HG02943 (cell line): ENCODE results near the gene METTL16.

Source experiments
- ATAC-seq: cut with Tn5 transposase; IDR thresholded peaks from one replicate; pipeline ENCODE4 v1.9.1; 2021; ENCODE audit warnings: mild to moderate bottlenecking, low read depth, moderate library complexity; ENCODE audit not compliant: unreplicated experiment

Gene METTL16

GRCh38 chr17:2419486-2419885, 92.2 kb downstream of the METTL16 start:
- ATAC-seq: no peak

- ATAC-seq: no peak
These were observed 93.1 kb downstream of the METTL16 start for GRCh38 chr17:2418572-2418971.

DNA sequence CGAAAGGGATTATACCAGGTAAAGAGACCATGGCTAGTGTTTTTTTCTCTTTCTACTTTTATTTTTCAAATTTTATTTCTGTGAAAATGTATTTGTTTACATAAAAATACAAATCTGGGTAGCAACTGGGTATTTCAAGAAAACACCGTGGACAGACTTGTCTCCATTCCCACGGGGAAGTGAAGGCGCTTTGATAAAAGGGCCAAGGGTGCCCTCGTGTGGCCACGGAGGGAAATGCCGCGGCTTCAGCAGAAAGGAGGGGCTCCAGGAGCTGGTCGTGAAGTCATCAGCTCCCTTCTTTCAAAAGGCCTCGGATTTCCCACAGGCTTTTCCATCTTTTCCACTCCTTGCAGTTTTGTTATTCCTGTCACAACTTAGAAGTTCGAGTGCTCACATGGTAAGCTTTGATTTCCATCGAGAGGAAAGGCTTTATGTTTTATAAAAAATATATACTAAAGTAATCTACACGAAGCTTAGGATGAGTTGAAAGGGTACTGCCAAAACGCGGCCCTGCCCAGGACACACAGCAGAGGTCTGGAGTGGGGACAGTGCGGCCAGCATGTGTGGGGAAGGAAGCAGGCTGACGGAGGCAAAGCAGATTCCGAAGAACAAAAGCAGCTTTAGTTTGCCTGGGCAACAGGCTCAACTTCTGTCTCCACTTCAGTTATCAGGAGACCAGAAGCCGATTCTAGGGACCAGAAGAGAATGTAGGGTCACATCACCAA, 95.5 kb downstream of the METTL16 start:
- no peak for ATAC-seq

- no peak for ATAC-seq
These were observed 96.6 kb downstream of the METTL16 start for GRCh38 chr17:2415081-2415480.

DNA sequence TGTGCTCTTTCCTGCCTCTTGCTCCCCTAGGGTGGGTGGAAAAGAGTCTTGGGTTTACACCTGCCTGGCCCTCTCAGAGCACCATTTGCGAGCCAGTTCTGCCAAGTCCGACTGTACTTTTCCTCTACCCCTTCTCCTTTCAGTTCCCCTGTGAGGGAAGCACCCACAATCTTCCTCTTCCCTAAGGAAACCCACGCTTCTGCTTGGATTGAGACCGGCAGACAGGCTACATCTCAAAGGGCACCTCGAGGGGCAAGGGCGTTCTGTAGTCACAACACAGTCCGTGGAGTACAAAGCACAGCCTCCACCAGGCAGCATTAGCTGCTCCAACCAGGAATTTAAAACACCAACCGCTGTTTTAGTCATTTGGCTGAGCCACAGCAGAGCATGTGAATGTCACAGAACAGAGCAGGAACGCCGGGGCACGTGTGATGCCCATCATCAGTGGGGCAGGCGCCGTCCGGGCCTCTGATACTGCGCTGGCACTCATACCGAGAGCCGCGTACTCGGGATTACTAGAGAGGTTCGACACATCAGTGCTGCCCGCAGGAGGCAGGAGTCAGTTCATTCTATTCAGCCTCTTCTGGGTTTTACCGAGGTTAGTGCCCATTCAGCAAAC, 97.1 kb downstream of the METTL16 start:
- no peak for ATAC-seq

DNA sequence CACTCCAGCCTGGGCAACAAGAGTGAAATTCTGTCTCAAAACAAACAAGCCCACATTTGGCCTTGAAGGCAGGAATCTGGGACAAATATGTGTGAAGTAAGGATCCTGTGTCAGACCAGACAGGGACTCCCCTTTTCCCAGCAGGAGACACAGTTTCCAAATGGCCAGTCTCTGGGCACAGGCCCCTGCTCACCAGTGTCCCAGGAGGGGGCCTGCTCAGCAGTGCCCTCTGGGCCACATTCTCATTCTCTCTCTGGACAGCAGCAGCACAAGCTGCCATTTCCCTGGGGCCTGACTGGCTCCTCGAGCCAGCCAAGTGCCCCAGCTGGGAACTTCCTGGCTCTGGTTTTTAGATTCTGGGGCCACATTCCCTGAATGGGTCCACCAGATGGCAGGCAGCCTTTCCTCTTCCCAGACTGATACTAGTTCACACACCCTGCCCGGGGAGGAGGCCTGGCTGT, 99.1 kb downstream of the METTL16 start:
- ATAC-seq: no peak

- ATAC-seq: no peak
These were observed 100.7 kb downstream of the METTL16 start for GRCh38 chr17:2410951-2411350.

DNA sequence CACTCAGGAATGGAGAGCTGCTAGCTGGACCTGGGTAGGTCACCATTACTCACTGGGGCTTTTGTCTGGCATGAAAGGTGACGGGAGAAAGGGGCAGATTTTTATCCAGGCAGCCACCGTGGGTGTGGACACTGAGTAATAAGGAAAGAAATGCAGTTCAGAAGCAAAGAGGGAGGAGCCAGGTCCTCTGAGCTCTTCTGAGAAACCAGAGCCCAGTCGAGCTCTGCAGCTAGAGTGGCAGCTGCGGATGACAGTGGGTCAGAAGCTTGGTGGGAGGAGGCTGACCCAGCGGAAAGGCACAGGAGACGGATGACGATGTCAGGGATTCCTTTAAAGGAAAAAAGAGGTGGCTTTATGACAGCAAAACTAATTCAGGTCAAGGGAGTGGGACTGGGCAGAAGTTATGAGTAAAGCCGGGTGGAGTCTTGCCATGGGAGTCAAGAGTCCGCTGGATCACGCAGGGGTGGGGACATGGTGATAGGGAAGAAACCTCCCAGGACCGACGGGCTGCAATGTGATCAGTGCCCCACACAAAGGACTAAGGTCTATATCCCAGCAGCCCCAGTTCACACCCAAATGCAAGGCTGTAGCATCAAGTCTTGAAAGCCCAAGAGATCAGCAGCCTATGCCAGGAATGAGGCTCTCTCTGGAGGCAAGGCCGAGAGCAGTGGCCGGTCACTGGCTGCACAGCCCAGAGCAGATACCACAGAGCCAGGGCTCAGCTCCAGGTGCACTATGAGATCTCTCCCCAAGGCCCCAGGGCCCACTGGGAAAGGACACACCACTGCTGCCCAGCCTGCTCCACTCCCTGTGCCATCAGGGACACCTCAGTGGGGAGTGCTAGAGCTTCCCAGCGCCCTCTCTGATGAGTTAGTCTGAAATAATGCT, 104.5 kb downstream of the METTL16 start:
- ATAC-seq: no peak

DNA sequence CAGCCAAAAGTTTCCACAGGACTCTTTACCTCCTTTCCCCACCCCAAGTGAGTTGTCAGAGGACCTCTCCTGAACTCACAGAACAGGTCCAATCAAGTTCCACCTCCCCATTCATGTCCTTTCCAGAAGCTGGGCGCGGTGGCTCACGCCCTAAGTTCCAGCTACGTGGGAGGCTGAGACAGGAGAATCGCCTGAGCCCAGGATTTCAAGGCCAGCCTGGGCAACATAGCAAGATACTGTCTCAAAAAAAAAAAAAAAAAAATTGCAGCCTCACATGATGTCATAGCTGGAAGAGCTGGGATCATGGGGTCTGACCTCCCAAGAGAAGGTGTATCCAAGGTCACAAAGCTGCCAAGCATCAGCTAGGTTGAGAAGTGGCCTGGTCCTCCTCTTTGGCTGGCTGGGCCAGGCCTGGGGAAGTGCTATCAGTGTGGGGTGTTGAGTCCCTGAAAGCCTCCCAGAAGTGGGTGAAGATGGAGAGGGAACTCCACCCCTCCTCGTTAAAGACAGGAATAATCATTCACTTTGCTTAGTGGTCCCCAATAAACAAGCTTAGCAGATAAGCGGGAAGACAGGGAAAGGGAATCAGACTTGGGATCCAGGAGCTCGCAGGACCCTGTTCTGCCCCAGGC, 105.3 kb downstream of the METTL16 start:
- ATAC-seq: no peak

- no peak for ATAC-seq
These were observed 106.3 kb downstream of the METTL16 start for GRCh38 chr17:2405247-2405926.

- no peak for ATAC-seq
These were observed 108.6 kb downstream of the METTL16 start for GRCh38 chr17:2403044-2403443.

GRCh38 chr17:2402544-2402943, 109.1 kb downstream of the METTL16 start:
- no peak for ATAC-seq

GRCh38 chr17:2401426-2402221, 110.1 kb downstream of the METTL16 start:
- peak; percentile 52 for ATAC-seq

DNA sequence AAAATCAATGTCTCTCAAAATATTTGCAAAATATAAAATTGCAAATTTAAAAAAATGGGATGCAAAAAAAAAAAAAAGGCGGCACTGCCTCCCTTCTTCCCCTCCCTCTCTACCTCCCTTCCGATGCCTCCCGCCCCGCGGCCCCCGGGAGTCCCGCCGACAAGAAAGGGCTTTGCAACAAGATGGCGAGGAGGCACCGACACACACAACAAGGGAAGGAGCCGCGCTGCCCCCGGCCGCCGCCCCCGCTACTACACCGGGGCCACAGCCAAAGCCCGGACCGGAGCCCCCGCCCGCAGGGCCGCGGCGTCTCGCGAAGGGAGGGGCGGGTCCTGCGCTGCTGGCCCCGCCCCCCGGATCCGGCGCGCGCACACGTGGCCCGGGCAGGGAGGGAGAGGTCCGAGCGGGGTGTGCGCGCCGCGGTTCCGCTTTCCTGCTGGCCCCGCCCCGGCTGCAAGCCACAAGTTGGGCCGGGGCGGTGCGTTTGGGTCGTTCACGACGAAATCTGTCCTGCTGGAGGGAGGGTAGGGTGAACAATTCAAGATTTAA, 110.7 kb downstream of the METTL16 start, which contains the start of gene MNT:
Gene MNT, minus strand, starts transcription at position 184 of the 549 bp plus-strand sequence. CDS start 348 bp downstream, outside the sequence.
- ATAC-seq: peak; percentile 27

DNA sequence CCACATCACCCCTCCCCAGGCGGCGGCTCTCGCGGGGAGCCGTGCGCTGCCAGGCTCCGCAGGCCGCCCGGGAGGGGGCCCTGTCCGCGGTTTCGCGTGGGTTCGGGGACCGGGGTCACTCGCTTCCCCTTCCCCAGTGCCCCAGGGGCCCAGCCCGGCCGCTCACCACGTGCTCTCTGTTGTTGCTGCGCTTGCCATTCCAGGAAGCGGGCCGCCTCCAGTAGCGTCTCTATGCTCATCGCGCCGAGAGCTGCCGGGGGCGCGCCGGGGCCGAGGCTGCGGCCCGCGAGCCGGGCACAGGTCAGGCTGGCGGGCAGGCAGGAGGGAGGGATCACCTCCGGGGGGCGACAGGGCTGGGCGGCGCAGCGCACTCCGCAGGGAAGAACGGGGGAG, 111.2 kb downstream of the METTL16 start:
- no peak for ATAC-seq

GRCh38 chr17:2399572-2400473, 111.9 kb downstream of the METTL16 start:
- peak; percentile 39 for ATAC-seq

- ATAC-seq: no peak
These were observed 112.8 kb downstream of the METTL16 start for GRCh38 chr17:2398655-2399571.
